Hematopoietic multipotent progenitor cell treated with erythropoietin and hydrocortisone succinate and interleukin-3 and kit ligand, for 15 days (in vitro differentiated cells): ENCODE measurements around the gene WDR90.

ENCODE experiments used
- DNase-seq: peaks from one replicate; pipeline ENCODE4 v3.0.0-alpha.2; 2015; ENCODE audit warnings: low spot score

WDR90 gene

DNA sequence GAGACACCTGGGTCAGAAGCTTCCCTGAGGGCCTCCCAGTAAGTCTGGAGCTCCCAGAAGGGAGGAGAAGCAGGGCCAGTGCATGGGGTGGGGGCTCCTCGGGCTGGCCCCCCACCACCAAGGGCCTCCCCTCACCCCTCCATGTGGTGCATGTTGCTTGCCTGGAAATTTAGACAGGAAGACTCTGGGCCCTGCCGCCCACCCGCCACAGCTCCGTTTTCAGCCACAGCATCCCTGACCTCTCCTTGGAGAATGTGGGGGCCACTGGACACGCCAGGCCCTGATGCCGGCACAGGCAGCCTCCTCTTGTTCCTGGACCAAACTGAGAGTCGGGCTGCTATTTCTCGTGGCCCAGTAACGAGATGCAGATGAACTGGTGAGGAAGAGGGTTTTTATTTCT, 10.3 kb upstream of the WDR90 start:
- DNase-seq: no peak

DNA sequence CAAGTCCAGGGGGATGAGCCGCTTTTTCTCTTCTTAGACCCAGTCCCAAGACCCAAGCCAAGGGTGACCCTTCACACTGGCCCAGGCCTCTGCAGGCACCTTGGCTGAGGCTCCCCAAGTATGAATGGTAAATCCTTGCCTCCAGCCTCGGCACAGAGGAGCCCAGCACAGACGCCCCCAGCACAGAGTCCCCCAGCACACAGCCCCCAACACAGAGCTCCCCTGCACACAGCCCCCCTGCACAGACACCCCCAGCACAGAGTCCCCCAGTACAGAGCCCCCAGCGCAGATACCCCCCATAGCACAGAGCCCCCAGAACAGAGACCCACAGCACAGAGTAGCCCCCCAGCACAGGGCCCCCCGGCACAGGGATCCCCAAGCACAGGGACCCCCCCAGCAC, 8.6 kb upstream of the WDR90 start:
- no peak for DNase-seq

DNA sequence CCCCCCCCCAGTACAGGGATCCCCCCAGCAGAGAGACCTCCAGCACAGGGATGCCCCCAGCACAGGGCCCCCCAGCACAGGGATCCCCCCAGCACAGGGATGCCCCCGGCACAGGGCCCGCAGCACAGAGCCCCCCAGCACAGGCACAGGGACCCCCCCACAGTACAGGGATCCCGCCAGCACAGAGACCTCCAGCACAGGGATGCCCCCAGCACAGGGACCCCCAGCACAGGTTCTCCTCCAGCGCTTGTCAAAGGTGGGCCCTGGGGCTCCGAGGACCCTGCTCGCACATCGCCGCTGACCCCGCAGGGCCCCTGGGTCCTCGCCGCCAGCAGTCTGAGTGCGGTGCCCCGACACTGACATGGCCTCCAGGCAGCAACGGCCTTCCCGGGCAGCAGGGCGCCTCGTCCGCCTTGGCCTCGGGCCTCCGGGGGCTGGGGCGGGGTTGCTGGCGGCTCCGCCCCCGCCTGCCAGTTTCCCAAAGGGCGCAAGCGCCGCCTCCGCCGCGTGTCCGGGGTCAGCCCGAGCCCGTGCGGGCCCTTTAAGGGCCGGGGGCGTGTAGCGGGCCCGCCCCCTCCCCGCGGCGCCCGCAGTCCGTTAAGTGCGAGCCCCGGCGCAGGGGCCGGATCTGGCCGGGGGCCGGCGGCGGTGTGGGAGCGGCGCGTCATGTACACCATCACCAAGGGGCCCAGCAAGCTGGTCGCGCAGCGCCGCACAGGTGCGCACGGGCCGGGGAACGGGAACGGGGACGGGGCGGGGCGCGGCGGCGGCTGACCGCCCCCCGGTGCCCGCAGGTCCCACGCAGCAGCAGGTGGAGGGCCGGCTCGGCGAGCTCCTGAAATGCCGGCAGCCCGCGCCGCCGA, 7.6 kb upstream of the WDR90 start, which contains the start of gene MCRIP2:
Gene MCRIP2 (plus strand): TSS at position 503 of the 863 bp plus-strand sequence. CDS start 164 bp downstream, at position 667.
- peak; percentile 65 for DNase-seq

DNA sequence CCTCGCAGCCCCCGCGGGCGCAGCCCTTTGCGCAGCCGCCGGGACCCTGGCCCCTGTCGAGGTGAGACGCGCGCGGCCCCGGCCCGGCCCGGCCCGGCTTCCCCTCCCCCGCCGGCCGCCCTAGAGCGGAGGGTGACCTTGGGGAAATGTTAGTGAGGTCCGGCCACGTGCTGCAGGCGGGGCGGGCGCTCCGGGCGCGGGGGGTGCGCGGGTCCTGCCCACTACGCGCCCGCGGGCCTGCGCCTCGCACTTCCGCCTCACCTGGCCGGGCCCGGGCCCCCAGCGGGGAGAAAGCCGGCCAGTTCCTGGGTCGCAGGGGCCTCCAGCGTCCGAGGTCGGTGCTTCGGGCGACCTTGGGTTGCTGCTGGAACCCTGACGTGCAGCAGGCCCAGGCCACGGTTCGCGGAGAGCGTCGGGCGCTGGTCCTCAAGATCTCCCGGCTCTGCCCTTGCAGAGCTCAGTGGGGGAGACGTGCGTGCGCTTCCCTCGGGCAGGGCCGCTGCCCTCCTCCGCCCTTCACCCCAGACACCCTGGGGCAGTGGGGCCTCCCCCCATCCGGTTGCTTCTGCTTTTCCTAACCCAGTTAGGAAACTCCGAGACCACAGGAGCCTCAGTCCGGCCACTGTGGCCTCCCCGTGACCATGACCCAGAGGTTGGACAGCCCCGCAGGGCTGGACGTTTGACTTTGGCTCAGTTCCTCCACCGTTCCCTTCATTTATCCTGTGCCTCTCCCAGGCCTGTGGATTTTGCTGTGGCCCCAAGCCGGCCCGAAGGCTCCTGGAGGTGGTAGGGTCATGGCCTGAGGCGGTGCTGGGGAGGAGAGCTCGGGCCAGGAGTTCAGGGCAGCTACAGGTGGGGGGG, 6.7 kb upstream of the WDR90 start:
- DNase-seq: no peak

DNA sequence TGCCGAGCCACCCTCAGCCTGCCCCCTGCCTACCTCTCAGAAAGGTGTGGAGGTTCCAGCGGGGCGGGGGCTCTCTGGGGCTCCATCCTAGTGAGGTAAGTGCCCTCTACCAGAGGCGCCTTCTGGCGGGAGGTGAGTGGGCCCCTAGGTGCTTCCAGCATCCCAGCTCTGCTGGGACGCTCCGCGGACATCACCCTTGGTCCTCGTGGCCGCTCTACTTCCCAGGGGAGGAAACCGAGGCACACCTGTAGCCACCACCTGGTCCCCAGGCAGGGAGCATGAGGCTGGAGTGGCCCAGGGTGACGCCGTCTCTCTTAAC, 6.2 kb upstream of the WDR90 start:
- DNase-seq: no peak

DNA sequence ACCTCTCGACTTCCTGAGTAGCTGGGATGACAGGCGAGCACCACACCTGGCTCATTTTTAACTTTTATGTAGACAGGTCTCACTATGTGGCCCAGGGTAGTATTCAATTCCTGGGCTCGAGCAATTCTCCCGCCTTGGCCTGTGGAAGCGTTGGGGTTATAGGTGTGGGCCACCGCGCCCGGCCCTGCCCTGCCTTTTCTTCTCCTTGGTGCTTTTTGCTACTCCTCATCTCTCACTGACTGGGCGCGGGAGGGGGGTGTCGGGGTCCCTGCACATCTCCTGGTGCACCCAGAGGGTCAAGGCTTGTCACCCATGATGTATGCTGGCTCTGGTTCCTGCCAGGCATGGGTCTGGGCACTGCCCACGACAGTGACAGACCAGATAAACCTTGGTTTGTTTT, 4.6 kb upstream of the WDR90 start:
- no peak for DNase-seq

DNA sequence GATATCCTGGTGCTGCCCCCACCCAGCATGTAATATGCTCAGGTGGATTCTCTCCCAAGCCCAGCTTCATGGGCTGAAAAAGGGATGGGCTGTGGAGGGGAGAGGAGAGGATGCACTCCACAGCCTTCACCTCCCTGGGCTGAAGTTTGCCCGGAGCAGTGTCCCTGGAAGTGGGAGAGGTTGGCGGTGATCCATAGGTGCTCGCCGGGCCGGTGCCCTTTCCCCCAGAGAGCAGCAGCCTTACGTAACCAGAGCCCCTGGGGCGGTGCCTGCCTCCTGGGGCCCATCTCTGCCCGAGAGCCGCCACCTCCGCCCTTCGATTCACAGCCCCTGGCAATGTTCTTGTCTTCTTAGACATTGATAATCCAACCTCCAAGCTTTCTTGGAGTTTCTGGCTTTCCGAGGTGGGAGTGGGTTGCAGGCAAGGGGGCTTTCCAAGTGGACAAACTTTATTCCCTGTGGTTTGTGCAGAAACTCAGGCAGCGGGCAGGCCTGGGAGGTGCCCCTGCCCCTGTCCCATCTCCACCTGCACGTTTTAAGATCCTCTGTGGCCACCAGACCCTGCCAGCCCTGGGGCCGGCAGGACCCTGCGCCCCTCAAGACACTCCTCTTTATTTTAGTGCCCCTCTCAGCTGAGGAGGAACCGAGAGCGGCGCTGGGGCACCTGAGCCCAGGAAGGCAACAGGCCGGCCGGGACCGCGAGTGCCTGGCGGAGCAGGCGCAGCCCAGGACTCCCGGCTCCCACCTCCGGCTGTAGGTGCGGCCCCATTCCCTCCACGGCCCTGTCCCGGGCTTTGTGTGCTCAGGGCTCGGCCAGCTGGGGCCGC, 3.1 kb upstream of the WDR90 start:
- DNase-seq: no peak

DNA sequence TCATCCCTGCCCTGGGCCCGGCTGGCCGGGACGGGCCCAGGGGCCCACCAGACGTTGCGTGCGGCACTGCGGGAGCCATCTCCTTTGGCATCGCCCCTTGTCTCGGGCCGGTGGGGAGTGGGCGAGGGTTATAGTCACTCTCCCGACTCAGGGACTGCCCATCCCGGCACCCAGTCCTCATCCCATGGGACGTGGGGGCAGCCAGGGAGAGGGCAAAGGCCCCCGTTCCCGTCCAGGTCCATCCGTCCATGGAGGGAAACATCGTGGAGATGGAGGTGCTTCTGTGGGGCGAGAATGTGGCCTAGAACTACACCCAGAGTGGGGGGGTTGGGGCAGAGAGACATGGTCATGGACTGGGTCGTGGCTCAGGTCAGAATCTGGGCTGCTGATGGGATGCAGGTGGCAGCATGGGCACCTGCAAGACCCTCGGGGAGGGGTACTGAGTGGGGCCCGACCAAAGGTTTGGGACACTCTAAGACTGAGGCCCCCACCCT, 2.4 kb upstream of the WDR90 start:
- DNase-seq: no peak

DNA sequence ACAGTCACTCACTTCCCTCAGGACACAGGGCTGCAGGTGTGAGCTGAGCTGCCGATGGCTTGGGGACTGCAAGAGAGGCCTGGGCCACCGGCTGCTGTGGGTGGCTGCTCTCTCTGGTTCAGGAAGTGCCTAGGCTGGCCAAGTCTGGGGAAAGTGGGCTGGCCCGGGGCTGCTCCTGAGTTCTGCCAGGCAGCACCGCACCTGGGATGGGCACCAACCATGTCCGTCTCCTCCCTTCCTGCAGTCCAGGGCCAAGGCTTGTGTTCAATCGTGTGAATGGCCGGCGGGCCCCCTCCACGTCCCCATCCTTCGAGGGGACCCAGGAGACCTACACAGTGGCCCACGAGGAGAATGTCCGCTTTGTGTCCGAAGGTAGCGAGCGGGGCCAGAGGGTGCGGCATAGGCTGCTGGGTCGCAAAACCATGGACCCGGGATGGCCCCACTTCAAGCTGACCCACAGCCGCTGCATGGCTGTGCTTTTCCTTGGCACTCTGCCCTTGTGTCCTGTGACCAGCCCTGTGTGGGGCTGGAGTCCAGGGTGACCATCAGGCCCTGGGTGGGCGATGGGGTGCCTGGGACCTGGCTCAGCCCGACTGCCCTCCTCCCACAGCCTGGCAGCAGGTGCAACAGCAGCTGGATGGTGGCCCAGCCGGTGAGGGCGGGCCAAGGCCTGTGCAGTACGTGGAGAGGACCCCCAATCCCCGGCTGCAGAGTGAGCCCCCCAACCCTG, 1.8 kb upstream of the WDR90 start:
- DNase-seq: no peak

DNA sequence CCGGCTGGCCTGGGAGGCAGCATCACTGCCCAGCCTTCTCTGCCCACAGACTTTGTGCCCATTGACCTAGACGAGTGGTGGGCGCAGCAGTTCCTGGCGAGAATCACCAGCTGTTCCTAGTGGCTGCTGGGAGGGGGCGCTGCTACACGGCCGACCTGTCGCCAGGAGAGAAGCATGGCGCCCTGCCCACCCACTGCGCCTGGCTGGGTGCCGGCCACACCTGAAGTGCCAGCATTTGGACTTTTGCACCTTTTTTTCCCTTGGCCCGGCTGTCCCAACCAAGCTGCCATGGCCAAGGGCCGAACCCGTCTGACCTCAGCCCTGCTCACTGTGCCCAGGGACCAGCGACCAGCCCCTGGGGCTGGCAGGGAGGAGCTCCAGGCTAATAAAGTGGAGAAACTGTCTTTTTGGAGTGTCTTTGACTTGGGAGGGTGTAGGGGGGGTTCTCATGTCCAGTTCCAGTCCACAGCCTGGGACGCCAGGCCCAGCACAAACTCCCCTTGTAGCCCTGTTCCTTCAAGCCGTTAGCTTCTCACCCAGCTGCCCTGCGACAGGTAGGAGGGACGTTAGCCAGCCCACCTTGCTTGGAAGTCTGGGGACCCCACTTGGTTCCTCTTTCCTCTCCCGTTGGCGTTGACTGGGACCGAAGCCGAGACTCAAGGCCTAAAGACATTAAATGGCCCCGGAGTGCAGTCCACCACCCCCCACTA, 939 bp upstream of the WDR90 start:
- peak; percentile 48 for DNase-seq

DNA sequence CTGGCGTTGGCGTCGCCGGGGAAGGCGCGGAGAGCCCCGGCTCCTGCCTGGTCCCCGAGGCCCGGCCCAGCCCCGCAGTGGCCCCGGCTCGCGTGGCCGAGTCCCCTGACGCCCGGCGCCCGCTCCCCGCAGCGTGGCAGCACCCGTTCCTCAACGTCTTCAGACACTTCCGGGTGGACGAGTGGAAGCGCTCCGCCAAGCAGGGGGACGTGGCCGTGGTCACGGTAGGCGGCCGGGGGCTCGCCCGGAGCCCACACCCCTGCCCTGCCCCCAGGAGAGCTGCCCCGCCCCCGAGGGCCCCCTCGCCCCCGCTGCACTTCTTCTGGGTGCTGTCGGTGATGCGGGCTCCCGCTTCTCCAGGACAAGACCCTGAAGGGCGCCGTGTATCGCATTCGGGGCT, 466 bp downstream of the WDR90 start:
- DNase-seq: peak; percentile 12

DNA sequence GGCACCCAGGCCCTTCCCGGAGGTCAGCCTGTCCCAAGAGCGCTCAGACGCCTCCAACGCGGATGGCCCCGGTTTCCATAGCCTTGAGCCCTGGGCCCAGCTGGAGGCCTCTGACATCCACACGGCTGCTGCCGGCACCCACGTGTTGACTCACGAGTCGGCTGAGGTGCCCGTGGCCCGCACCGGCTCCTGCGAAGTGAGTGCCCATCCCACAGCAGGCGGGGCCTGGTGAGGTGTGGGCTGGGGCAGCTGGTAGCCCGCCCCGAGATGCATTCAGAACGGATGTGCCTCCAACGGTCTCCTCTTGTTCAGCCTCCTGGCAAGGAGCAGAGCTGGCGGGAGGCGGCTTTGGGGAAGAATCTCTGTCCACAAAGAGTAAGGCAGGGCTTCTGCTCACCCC, 2.7 kb downstream of the WDR90 start:
- DNase-seq: no peak

DNA sequence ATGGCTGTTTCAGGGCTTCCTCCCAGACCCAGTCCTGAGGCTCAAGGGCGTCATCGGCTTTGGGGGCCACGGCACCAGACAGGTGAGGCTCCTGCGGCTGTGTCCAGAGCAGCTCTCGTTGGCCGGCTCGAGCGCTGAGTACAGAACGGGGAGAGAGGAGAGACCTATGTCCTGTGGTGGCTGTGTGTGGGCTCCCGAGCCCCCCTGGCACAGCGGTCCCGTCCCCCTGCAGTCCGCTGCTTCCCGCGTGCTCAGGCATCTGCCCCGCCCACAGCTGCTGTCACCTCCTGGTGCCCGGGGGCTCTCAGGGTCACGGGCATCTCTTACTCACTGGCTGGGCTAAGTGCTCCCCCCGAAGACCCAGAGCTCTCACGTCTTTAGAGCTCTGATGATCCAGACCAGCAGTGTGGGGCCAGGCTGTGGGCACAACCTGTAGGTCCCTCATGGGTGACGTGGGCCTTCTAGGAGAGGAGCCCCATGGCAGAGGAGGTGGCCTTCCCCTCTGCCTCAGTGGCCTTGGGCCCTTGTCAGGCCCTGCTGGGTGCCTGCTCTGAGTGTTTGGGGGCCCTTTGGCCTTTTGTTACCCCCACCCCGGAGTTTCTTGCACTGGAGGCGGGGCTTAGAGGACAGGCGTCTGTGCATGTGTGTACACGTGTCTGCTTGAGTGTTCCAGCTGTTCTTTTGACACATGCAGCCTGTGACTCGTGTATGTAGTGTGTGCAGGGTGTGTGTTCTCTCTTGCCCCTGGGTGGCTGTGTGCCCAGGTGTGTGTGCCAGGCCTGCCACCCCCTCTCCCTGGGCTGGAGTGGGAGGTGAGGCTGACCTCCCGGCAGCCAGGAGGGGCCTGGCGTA, 3.5 kb downstream of the WDR90 start:
- DNase-seq: no peak

DNA sequence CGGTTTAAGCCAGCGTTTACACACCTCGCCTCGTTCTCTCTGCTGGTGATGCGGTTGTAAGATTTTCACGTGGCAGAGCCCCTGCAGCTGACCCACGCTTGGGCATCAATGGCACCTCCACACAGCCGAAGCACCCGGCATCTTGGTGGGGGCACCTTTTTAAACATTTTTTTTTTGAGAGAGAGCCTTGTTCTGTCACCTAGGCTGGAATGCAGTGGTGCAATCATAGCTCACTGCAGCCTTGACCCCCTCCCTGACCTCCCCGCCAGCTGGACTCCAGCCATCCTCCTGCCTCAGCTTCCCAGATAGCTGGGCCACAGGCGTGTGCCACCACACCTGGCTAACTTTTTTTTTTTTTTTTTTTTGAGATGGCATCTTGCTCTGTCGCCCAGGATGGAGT, 4.9 kb downstream of the WDR90 start:
- DNase-seq: no peak

DNA sequence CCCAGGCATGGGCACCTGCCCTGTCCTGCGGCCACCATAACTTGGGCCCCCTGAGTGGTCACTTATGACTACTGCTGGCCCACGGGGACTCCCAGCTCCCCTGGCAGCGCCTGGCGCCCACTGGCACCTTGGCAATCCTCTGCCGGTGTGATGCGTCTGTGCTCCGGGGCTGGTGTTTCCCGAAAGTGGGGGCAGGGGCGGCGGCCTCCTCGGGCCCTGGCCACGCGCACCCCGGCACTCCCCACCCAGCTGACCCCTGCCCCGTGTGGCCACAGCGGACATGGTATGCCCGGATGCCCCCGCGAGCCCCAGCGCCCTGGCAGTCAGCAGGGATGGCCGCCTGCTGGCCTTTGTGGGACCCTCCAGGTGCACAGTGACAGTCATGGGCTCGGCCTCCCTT, 8.3 kb downstream of the WDR90 start:
- DNase-seq: no peak

DNA sequence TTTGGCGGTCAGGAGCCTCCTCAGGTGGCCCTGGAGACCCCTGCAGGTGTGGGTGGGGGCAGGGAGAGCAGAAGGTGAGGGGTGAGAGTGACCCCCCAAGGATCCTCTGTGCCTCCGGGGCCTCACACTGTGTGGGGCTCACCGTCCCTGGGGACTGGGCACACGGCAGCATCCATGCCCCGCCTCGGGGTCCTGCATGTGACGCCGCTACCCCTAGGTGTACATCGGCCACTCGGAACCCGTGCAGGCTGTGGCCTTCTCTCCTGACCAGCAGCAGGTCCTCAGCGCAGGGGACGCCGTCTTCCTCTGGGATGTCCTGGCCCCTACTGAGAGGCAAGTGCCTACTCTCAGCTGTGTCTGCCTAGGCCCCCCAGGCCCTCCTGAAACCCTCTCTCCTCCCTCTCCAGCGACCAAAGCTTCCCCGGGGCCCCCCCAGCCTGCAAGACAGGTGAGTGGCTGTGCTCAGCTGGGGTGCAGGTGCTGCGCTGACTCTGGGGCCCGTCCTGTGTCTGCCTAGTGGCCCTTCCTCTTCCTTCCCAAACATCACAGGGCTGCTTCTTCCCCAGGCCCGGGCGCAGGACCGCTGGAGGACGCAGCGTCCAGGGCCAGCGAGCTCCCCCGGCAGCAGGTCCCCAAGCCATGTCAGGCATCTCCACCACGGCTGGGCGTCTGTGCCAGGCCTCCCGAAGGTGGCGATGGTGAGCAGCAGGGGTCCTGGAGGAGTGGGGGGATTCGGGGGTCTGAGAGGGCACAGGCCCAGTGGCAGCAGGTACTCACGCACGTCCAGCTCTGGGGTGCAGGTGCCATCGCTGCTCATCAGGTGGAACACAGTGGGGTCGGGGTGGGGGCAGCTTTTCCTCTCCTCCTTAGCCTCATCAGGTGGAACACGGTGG, 9.8 kb downstream of the WDR90 start:
- DNase-seq: no peak

DNA sequence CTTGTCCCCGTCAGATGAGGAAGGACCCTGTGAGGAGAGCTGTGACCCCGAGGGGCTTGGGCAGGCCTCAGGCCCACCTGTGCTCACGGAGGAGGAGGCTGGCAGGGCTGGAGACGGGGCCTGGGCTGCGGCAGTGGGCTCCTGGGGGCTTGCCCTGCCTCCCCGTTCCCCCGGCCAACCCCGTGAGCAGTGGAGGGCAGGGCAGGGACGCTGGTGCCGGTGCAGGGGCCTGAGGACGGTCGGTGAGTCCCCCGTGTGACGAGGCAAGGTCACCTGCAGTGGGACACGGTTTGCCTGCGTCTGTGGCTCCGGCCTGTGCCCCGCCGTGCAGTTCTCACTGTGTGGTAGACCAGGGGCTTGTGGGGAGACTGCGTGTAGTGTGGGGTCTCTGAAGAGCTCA, 10.5 kb downstream of the WDR90 start:
- no peak for DNase-seq

DNA sequence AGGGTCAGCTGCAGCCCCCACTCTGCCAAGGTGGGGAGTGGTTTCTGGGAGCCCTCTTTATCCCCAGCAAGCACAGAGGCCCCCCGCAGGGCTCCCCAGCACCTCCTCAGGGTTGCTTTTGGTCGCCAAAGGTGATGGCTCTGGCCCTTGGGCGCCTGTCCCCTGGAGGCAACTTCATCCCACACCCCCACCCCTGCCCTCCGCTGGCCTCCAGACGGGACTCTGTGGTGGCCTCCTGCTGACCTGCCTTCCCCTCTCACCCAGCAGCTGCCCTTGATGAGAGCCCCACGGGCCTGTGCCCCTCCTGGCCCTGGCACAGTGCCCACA, 10.9 kb downstream of the WDR90 start:
- no peak for DNase-seq
